ENCODE measurements around the gene DCAF12L1. TPM values are rescaled to one million over a fixed set of nuclear protein-coding genes. Genes with fewer than 3 reads are reported as not detected.

The DCAF12L1 gene
- total RNA-seq, 1 experiment from 2014 or later, result 1.9 TPM

- TF ChIP-seq, protein P1, sequence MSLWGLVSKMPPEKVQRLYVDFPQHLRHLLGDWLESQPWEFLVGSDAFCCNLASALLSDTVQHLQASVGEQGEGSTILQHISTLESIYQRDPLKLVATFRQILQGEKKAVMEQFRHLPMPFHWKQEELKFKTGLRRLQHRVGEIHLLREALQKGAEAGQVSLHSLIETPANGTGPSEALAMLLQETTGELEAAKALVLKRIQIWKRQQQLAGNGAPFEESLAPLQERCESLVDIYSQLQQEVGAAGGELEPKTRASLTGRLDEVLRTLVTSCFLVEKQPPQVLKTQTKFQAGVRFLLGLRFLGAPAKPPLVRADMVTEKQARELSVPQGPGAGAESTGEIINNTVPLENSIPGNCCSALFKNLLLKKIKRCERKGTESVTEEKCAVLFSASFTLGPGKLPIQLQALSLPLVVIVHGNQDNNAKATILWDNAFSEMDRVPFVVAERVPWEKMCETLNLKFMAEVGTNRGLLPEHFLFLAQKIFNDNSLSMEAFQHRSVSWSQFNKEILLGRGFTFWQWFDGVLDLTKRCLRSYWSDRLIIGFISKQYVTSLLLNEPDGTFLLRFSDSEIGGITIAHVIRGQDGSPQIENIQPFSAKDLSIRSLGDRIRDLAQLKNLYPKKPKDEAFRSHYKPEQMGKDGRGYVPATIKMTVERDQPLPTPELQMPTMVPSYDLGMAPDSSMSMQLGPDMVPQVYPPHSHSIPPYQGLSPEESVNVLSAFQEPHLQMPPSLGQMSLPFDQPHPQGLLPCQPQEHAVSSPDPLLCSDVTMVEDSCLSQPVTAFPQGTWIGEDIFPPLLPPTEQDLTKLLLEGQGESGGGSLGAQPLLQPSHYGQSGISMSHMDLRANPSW (CRISPR knock-in tag; conservative IDR thresholded peaks at IDR 0.05; ENCODE audit: low read depth), result no peak
Measured at GRCh38 chrX:126550816-126551215, 1.8 kb downstream of the DCAF12L1 start (continued).

GRCh38 chrX:126509923-126510322, 42.7 kb downstream of the DCAF12L1 start:
- H3K27me3 Mint-ChIP-seq (ENCODE audit: low read depth), result no peaks in the 10 kb centered on the region
- TF ChIP-seq SP1 (CRISPR knock-in tag; conservative IDR thresholded peaks at IDR 0.05) (no peak), NR3C1 (CRISPR knock-in tag; conservative IDR thresholded peaks at IDR 0.05; ENCODE audit: low read depth) (no peak), HMGA2 (CRISPR knock-in tag; IDR thresholded peaks at IDR 0.05) (no peak), E2F5 (CRISPR knock-in tag; IDR thresholded peaks at IDR 0.05) (no peak), IRF2 (CRISPR knock-in tag; IDR thresholded peaks at IDR 0.05; ENCODE audit: borderline replicate concordance, low read depth) (no peak), MAX (CRISPR knock-in tag; IDR thresholded peaks at IDR 0.05) (no peak), ATF1 (CRISPR knock-in tag; IDR thresholded peaks at IDR 0.05) (no peak), CREM (CRISPR knock-in tag; IDR thresholded peaks at IDR 0.05) (no peak), NFE2L1 (CRISPR knock-in tag; IDR thresholded peaks at IDR 0.05) (no peak), FOXK1 (CRISPR knock-in tag; IDR thresholded peaks at IDR 0.05) (no peak)
- TF ChIP-seq, protein P2, sequence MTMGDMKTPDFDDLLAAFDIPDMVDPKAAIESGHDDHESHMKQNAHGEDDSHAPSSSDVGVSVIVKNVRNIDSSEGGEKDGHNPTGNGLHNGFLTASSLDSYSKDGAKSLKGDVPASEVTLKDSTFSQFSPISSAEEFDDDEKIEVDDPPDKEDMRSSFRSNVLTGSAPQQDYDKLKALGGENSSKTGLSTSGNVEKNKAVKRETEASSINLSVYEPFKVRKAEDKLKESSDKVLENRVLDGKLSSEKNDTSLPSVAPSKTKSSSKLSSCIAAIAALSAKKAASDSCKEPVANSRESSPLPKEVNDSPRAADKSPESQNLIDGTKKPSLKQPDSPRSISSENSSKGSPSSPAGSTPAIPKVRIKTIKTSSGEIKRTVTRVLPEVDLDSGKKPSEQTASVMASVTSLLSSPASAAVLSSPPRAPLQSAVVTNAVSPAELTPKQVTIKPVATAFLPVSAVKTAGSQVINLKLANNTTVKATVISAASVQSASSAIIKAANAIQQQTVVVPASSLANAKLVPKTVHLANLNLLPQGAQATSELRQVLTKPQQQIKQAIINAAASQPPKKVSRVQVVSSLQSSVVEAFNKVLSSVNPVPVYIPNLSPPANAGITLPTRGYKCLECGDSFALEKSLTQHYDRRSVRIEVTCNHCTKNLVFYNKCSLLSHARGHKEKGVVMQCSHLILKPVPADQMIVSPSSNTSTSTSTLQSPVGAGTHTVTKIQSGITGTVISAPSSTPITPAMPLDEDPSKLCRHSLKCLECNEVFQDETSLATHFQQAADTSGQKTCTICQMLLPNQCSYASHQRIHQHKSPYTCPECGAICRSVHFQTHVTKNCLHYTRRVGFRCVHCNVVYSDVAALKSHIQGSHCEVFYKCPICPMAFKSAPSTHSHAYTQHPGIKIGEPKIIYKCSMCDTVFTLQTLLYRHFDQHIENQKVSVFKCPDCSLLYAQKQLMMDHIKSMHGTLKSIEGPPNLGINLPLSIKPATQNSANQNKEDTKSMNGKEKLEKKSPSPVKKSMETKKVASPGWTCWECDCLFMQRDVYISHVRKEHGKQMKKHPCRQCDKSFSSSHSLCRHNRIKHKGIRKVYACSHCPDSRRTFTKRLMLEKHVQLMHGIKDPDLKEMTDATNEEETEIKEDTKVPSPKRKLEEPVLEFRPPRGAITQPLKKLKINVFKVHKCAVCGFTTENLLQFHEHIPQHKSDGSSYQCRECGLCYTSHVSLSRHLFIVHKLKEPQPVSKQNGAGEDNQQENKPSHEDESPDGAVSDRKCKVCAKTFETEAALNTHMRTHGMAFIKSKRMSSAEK (CRISPR knock-in tag; IDR thresholded peaks at IDR 0.05; ENCODE audit: borderline replicate concordance), result no peak
- TF ChIP-seq, protein P3, sequence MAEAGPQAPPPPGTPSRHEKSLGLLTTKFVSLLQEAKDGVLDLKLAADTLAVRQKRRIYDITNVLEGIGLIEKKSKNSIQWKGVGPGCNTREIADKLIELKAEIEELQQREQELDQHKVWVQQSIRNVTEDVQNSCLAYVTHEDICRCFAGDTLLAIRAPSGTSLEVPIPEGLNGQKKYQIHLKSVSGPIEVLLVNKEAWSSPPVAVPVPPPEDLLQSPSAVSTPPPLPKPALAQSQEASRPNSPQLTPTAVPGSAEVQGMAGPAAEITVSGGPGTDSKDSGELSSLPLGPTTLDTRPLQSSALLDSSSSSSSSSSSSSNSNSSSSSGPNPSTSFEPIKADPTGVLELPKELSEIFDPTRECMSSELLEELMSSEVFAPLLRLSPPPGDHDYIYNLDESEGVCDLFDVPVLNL (CRISPR knock-in tag; IDR thresholded peaks at IDR 0.05; ENCODE audit: borderline replicate concordance, low read depth), result no peak
- TF ChIP-seq, protein P4, sequence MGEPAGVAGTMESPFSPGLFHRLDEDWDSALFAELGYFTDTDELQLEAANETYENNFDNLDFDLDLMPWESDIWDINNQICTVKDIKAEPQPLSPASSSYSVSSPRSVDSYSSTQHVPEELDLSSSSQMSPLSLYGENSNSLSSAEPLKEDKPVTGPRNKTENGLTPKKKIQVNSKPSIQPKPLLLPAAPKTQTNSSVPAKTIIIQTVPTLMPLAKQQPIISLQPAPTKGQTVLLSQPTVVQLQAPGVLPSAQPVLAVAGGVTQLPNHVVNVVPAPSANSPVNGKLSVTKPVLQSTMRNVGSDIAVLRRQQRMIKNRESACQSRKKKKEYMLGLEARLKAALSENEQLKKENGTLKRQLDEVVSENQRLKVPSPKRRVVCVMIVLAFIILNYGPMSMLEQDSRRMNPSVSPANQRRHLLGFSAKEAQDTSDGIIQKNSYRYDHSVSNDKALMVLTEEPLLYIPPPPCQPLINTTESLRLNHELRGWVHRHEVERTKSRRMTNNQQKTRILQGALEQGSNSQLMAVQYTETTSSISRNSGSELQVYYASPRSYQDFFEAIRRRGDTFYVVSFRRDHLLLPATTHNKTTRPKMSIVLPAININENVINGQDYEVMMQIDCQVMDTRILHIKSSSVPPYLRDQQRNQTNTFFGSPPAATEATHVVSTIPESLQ (CRISPR knock-in tag; IDR thresholded peaks at IDR 0.05), result no peak
- no peaks in the 10 kb centered on the region for H3K4me1 Mint-ChIP-seq
- CTCF ChIA-PET, result no interaction called here
- peaks cover 9% of the 10 kb centered on the region for H3K9me3 Mint-ChIP-seq
- DNase-seq (ENCODE audit: low spot score), result no peak
- POLR2A ChIA-PET, result no interaction called here
- H3K36me3 Mint-ChIP-seq, result peaks cover 5% of the 10 kb centered on the region
- H3K4me3 Mint-ChIP-seq, result no peak overlapping the region
- peak; percentile 72 for ATAC-seq
- no peak overlapping the region for H3K27ac Mint-ChIP-seq
